ENCODE measurements around the gene APLF. TPM values are rescaled to one million over a fixed set of nuclear protein-coding genes. Genes with fewer than 3 reads are reported as not detected.
A peak's percentile ranks its signal among the peaks of the same experiment; 100 is the strongest.

The APLF gene
- total and polyA plus RNA-seq, 2 donors (not counting 3 experiments of a cell fraction or from before 2014, with no cell fraction given): 0.75 to 2.3 TPM

- dilution Hi-C loops (cut with MboI; ENCODE audit: extremely low pct_ligation_motif_present, low sequenced_read_pairs) (no loop called here), intact Hi-C loops (cut with micrococcal nuclease) (no loop called here)
- TF ChIP-seq MYC (IDR thresholded peaks at IDR 0.05; ENCODE audit: low read depth, low read length): no peak
- peak; percentile 72 for TF ChIP-seq GATA2 (IDR thresholded peaks at IDR 0.05; ENCODE audit: insufficient read depth, insufficient read length, low read depth, low read length)
- TF ChIP-seq FOS (IDR thresholded peaks at IDR 0.05; ENCODE audit: borderline replicate concordance, insufficient read depth, low read length): peak; percentile 65
- no peak for TF ChIP-seq MAX (IDR thresholded peaks at IDR 0.05; ENCODE audit: insufficient read depth, insufficient read length)
- TF ChIP-seq EZH2 (IDR thresholded peaks at IDR 0.05; ENCODE audit: borderline replicate concordance, low read depth, low read length, severe bottlenecking): no peak
- DNase-seq (ENCODE audit: low read depth, low spot score) (no peak), FAIRE-seq (peak; percentile 67)
- Histone ChIP-seq H3K79me2 (ENCODE audit: control insufficient read depth, insufficient read depth, low read length) (no peaks in the 10 kb centered on the region), H3K27ac (ENCODE audit: insufficient read depth, low read depth, low read length) (no peak overlapping the region), H3K9me3 (replicated peaks; ENCODE audit: control insufficient read depth, insufficient read depth, low read length) (no peaks in the 10 kb centered on the region), H3K4me1 (ENCODE audit: control insufficient read depth, extremely low read depth, insufficient read depth, low read length) (peaks cover 3% of the 10 kb centered on the region), H3K36me3 (ENCODE audit: control insufficient read depth in 2 of 2, extremely low read depth in 1 of 2, insufficient read depth in 2 of 2, low read length in 2 of 2) (no peaks in the 10 kb centered on the region), H2AFZ (ENCODE audit: low read depth, low read length) (no peak overlapping the region), H3K4me2 (ENCODE audit: insufficient read depth, low read length) (no peak overlapping the region), H4K20me1 (replicated peaks; ENCODE audit: control insufficient read depth, extremely low read depth, insufficient read depth, low read length) (no peaks in the 10 kb centered on the region), H3K27me3 (ENCODE audit: control insufficient read depth in 2 of 2, insufficient read depth in 2 of 2, low read length in 2 of 2) (no peaks in the 10 kb centered on the region), H3K4me3 (replicated peaks in 1 of 3; ENCODE audit: insufficient read depth in 1 of 3, low read depth in 1 of 3, low read length in 3 of 3) (no peak overlapping the region), H3K9me1 (replicated peaks; ENCODE audit: control insufficient read depth, extremely low read depth, insufficient read depth, low read length) (no peaks in the 10 kb centered on the region), H3K9ac (replicated peaks; ENCODE audit: extremely low read depth, insufficient read depth, low read length) (no peak overlapping the region)
- no TSS peak for BruUV-seq (replicated peaks)
- POLR2A ChIA-PET: no interaction called here
- CTCF ChIA-PET: interaction anchor here (1.3 to 3.1 kb wide), 4 partner anchors 10 to 114 kb away, joined by 4 to 29 read pairs (median 4); no protein-coding TSS in a partner anchor
These were observed 109.8 kb downstream of the APLF start for GRCh38 chr2:68577183-68577582.

GRCh38 chr2:68579689-68580088 is 112.3 kb downstream of the APLF start:
- Histone ChIP-seq H3K4me1 (ENCODE audit: control insufficient read depth, extremely low read depth, insufficient read depth, low read length) (peaks cover 3% of the 10 kb centered on the region), H3K4me3 (replicated peaks in 1 of 3; ENCODE audit: insufficient read depth in 1 of 3, low read depth in 1 of 3, low read length in 3 of 3) (no peak overlapping the region), H3K9me1 (replicated peaks; ENCODE audit: control insufficient read depth, extremely low read depth, insufficient read depth, low read length) (no peaks in the 10 kb centered on the region), H3K79me2 (ENCODE audit: control insufficient read depth, insufficient read depth, low read length) (no peaks in the 10 kb centered on the region), H3K36me3 (ENCODE audit: control insufficient read depth in 2 of 2, extremely low read depth in 1 of 2, insufficient read depth in 2 of 2, low read length in 2 of 2) (no peaks in the 10 kb centered on the region), H3K4me2 (ENCODE audit: insufficient read depth, low read length) (no peak overlapping the region), H2AFZ (ENCODE audit: low read depth, low read length) (no peak overlapping the region), H3K9me3 (replicated peaks; ENCODE audit: control insufficient read depth, insufficient read depth, low read length) (no peaks in the 10 kb centered on the region), H4K20me1 (replicated peaks; ENCODE audit: control insufficient read depth, extremely low read depth, insufficient read depth, low read length) (no peaks in the 10 kb centered on the region), H3K9ac (replicated peaks; ENCODE audit: extremely low read depth, insufficient read depth, low read length) (no peak overlapping the region), H3K27me3 (ENCODE audit: control insufficient read depth in 2 of 2, insufficient read depth in 2 of 2, low read length in 2 of 2) (no peaks in the 10 kb centered on the region), H3K27ac (ENCODE audit: insufficient read depth, low read depth, low read length) (no peak overlapping the region)
- FAIRE-seq: no peak
- POLR2A ChIA-PET: no interaction called here
- no peak for DNase-seq (ENCODE audit: low read depth, low spot score)
- intact Hi-C loops (cut with micrococcal nuclease) (no loop called here), dilution Hi-C loops (cut with MboI; ENCODE audit: extremely low pct_ligation_motif_present, low sequenced_read_pairs) (no loop called here)
- BruUV-seq (replicated peaks): no TSS peak
- TF ChIP-seq JUN (IDR thresholded peaks at IDR 0.05; ENCODE audit: borderline replicate concordance, insufficient read depth, insufficient read length, low read depth): no peak
- no peak for TF ChIP-seq GATA2 (IDR thresholded peaks at IDR 0.05; ENCODE audit: insufficient read depth, insufficient read length, low read depth, low read length)
- TF ChIP-seq MYC (IDR thresholded peaks at IDR 0.05; ENCODE audit: low read depth, low read length): no peak
- TF ChIP-seq POLR2AphosphoS5 (IDR thresholded peaks at IDR 0.05; ENCODE audit: insufficient read depth, low read depth, low read length): no peak
- no peak for TF ChIP-seq FOS (IDR thresholded peaks at IDR 0.05; ENCODE audit: borderline replicate concordance, insufficient read depth, low read length)
- TF ChIP-seq POLR2A (IDR thresholded peaks at IDR 0.05; ENCODE audit: low read depth, low read length): no peak
- TF ChIP-seq EZH2 (IDR thresholded peaks at IDR 0.05; ENCODE audit: borderline replicate concordance, low read depth, low read length, severe bottlenecking): no peak
- no peak for TF ChIP-seq MAX (IDR thresholded peaks at IDR 0.05; ENCODE audit: insufficient read depth, insufficient read length)
- no peak for TF ChIP-seq CTCF (IDR thresholded peaks at IDR 0.05; ENCODE audit: extremely low read depth in 1 of 2, insufficient read depth in 1 of 2, low read depth in 1 of 2, low read length in 2 of 2)
- CTCF ChIA-PET: interaction anchor here (1.2 to 1.4 kb wide), 2 partner anchors 15 to 116 kb away, joined by 4 to 9 read pairs; no protein-coding TSS in a partner anchor
